ENCODE data around the gene TMEM40. TPM values are rescaled to one million over a fixed set of nuclear protein-coding genes. Genes with fewer than 3 reads are reported as not detected.

The TMEM40 gene
- total and polyA plus RNA-seq, 9 of the 15 experiments (the other 6 are each of a cell fraction or from before 2014, with no cell fraction given), result 0.11 to 0.31 (median 0.14) TPM; not detected in 6

GRCh38 chr3:12796171-12797123 is 37.4 kb upstream of the TMEM40 start, which contains the start of gene CAND2 (continued):
- TF ChIP-seq RERE (CRISPR knock-in tag; IDR thresholded peaks at IDR 0.05; ENCODE audit: borderline replicate concordance) (no peak), L3MBTL2 (IDR thresholded peaks at IDR 0.05) (peak; percentile 88), NR3C1 (CRISPR knock-in tag; IDR thresholded peaks at IDR 0.05) (no peak), BCLAF1 (IDR thresholded peaks at IDR 0.05; ENCODE audit: borderline replicate concordance in 1 of 2, control insufficient read depth in 1 of 2, low read depth in 2 of 2, low read length in 1 of 2) (0 out of 4 replicates have a peak, but pooled peaks of 1 of the 2 experiments have one; percentile 30), MAZ (CRISPR knock-in tag; conservative IDR thresholded peaks at IDR 0.05 in 1 of 2, IDR thresholded peaks at IDR 0.05 in 1 of 2) (peak; percentile 94 to 97), GATAD2B (IDR thresholded peaks at IDR 0.05; ENCODE audit: borderline replicate concordance) (peak; percentile 75; the same call in 1 of the 2 replicates), ZNF263 (CRISPR knock-in tag; IDR thresholded peaks at IDR 0.05; ENCODE audit: borderline replicate concordance) (no peak; the same call in 1 of the 2 replicates), PTBP1 (IDR thresholded peaks at IDR 0.05; ENCODE audit: low read depth, low read length) (0 out of 2 replicates have a peak, but pooled peaks have one; percentile 78), HDAC2 (IDR thresholded peaks at IDR 0.05) (no peak), SLC30A9 (CRISPR knock-in tag; IDR thresholded peaks at IDR 0.05) (no peak), ATF1 (CRISPR knock-in tag; IDR thresholded peaks at IDR 0.05) (no peak), ATF1 (tag; IDR thresholded peaks at IDR 0.05) (peak; percentile 78), IRF1 (CRISPR knock-in tag; IDR thresholded peaks at IDR 0.05; ENCODE audit: borderline replicate concordance) (0 out of 2 replicates have a peak, but pooled peaks have one; percentile 61), TEAD2 (tag; IDR thresholded peaks at IDR 0.05) (no peak)
- TF ChIP-seq, protein P1, sequence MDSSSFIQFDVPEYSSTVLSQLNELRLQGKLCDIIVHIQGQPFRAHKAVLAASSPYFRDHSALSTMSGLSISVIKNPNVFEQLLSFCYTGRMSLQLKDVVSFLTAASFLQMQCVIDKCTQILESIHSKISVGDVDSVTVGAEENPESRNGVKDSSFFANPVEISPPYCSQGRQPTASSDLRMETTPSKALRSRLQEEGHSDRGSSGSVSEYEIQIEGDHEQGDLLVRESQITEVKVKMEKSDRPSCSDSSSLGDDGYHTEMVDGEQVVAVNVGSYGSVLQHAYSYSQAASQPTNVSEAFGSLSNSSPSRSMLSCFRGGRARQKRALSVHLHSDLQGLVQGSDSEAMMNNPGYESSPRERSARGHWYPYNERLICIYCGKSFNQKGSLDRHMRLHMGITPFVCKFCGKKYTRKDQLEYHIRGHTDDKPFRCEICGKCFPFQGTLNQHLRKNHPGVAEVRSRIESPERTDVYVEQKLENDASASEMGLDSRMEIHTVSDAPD (CRISPR knock-in tag; IDR thresholded peaks at IDR 0.05), result no peak
